ENCODE results near the gene SIGLEC7.

GRCh38 chr19:51099047-51099382, 43.1 kb upstream of the SIGLEC7 start:
- TF ChIP-seq POLR2A (IDR thresholded peaks at IDR 0.05): no peak
- no peak for TF ChIP-seq CTCF (IDR thresholded peaks at IDR 0.05)
